NK-92 (cell line): ENCODE measurements around the gene PLOD3.

Experiments
- DNase-seq: peaks from one replicate; lab custom pipeline; 2025; ENCODE audit not compliant: unreplicated experiment; lab: John Stamatoyannopoulos, UW

Gene PLOD3

GRCh38 chr7:101239191-101239950 is 22.0 kb upstream of the PLOD3 start:
- DNase-seq = no peak

DNA sequence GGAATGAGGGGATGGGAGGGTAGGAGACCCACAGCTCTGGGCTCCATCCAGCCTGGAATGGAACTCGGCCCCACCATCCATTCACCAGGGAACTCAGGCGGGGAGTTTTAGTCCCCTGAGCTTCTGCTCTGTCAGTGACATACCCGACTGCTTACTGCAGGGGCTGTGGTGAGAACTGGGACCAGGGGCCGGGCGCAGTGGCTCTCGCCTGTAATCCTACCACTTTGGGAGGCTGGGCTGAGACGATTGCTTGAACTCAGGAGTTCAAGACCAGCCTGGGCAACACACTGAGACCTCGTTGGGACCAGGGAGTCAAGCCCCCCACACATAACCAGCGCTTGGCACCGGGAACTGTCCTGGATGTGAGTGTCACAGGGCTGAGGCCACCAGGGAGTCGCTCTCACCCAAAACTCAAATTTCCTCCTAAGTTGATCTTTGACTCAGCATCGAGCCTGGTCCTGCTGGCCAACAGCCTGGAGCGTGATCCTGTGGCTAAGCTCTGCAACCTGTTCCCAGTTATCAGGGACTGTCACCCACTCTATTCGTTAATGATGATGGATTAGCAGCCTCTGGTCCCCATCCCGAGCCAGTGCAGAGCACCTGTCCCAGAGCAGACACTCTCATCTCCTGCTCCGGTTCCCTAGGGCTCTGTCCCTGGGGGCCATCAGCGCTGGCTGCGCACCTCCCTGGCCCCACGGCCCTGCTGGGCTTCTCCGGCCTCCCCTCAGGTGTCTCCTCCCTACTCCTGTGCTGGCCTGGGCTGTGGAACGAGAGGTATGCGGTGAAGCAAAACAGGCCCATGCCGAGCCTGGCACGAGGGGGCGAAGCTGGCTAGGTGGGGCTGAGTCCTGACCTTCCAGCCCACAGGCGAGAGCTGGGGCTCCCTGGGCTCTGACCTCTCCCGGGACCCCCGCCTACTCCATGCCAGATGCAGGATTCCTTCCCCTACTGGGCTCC is 21.1 kb upstream of the PLOD3 start:
- no peak for DNase-seq

DNA sequence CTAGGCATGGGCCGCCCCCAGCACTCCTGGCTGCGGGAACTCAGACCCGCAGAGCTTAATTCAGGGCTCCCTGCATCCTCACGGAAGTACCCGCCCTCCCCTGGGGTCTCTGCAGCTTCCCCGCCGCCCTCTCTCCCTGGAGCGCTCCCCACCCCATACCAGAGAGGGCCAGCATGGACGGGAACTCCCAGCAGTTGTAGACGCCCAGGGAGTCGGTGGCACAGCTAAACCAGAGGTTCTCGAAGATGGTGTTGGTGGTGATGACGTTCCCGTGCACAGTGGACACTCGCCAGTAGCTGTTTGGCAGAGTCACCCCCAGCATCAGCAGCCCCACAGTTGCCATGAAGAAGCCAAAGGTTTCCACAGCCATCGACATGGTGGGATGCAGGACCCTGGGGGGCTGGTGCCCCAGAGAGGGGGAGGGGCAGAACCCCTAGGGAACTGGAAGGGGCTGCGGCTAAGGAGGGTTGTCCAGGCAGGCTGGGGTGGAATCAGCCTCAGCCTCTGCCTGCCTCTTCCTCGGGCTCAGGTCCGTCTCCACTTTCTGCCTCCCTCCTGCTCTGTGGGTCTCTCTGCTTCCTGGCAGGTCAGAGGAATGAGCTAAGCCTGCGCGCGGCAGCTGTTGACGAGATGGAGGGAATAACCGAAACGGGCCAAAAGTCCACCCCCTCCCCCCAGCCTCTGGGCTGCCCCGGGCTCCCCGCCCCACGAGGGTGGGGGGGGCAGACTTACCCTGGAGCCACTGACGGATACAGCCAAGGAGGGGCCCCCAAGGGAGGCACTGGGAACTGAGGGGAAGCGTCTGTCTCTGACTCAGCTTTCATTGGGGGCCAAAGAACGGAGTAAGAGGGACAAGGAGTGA is 20.1 kb upstream of the PLOD3 start, which contains the start of gene CLDN15:
Gene CLDN15, minus strand, starts transcription at position 597 of the 862 bp plus-strand sequence. Its CDS starts 221 bp downstream, at position 376.
- no peak for DNase-seq

DNA sequence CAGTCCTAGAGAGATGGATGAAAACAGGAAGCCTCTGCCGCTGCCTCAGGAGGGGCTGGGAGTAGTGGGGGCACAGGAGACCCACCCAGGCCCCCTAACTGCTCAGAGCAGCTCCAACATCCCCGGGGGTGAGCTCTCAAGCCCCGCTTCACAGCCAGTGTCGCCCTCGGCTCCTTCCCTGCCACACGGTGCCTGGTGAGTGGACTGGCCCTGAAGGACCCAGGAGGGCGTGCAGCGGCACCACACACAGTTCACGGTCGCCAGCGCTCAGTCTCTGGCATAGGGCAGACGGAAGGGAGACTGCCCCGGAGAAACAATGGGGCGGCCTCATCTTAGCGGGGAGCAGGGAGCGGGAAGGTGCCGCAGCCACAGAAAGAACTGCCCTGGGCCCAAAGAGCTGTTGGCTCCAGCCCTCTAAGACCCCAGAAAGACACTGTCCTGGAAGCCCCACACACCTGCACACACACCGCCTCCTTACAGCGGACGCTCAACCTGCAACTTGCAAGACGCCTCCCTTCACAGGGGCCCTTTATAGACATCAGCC is 19.0 kb upstream of the PLOD3 start:
- no peak for DNase-seq

GRCh38 chr7:101235522-101235921 is 18.1 kb upstream of the PLOD3 start:
- no peak for DNase-seq

GRCh38 chr7:101235050-101235449 is 17.7 kb upstream of the PLOD3 start:
- DNase-seq = no peak

GRCh38 chr7:101234636-101235035 is 17.3 kb upstream of the PLOD3 start:
- no peak for DNase-seq

DNA sequence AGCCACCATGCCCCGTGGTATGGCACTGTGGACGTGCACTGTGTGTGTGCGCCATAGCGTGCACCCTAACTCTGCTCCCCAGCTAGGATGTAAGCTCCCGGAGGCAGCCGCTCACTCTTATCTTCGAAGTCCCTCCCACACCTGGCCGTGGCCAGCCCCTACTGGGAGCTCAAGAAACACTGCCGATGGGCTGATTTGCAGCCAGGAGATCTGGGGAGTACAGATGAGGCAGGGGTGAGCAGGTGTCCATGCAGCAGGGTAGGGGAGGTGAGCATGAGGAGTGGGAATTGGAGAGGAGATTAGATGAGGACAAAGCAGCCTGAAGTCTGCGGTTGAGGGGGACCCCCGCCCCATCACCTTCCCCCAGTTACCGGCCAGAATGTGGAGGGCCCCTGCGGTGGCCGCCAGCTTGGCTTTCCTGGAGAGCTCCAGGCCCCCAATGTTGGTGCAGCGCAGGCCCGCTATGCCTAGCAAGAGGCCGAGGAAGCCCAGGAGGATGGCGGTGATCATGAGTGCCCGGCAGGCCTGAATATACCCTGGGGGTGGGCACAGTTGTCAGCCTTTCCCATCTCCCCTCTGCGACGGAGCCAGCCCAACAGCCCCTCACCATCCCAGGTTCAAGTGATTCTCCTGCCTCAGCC is 16.6 kb upstream of the PLOD3 start:
- no peak for DNase-seq

GRCh38 chr7:101232141-101232850 is 14.9 kb upstream of the PLOD3 start:
- DNase-seq = no peak

DNA sequence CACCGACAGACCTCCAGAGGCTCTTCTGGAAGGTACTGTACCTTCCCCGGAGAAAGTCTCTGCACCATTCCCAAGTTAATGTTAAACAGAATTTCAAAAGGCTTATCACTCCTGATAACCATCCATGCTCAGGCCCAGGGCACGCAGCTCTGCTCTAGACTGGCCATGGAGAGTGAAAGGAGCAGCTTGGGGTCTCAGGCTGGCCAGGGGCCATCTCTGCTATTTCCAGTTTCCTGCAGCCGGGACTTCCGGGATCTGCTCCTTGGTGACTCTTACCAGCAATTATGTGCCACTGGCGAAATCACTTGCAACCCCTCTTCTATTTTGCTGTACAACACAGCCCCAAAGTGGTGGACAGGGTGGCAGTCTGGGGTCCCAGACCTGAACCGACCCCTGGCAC is 14.3 kb upstream of the PLOD3 start:
- no peak for DNase-seq

DNA sequence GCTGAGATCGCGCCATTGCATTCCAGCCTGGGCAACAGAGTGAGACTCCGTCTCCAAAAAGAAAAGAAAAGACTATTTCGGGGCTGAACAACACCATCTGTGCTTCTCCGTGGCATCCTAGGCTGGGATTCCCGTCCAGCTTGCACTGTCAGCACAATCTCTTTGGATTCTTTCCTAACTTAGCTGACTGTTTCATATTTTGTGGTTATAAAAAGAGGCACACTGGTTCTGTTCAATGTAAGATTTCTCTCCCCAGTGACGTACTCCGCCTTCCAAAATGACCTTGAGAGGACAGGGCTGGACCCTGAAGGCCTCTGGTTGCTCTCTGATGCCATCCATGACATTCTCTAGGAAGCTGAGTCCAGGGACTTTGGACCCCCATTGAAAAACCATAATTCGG is 9.3 kb upstream of the PLOD3 start:
- no peak for DNase-seq

DNA sequence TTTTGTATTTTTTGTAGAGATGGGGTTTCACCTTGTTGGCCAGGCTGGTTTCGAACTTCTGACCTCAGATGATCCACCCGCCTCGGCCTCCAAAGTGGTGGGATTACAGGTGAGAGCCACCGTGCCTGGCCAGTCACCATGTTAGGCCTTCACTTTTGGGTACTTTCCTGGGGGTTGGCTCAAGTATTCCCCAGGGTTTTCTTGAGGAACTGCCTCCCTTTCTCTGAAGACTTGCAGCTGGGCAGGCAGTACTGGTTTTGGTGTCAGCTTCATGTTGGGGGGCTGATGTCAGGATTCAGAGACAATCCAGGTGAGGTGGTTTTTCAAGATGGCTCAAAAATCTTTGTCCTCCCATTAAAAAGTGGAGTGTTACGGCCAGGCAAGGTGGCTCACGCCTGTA is 8.3 kb upstream of the PLOD3 start:
- no peak for DNase-seq

GRCh38 chr7:101223528-101223927 is 6.1 kb upstream of the PLOD3 start:
- DNase-seq = no peak

GRCh38 chr7:101222275-101222830 is 5.0 kb upstream of the PLOD3 start:
- no peak for DNase-seq

- no peak for DNase-seq
Observed at GRCh38 chr7:101220295-101220694, 2.9 kb upstream of the PLOD3 start.

DNA sequence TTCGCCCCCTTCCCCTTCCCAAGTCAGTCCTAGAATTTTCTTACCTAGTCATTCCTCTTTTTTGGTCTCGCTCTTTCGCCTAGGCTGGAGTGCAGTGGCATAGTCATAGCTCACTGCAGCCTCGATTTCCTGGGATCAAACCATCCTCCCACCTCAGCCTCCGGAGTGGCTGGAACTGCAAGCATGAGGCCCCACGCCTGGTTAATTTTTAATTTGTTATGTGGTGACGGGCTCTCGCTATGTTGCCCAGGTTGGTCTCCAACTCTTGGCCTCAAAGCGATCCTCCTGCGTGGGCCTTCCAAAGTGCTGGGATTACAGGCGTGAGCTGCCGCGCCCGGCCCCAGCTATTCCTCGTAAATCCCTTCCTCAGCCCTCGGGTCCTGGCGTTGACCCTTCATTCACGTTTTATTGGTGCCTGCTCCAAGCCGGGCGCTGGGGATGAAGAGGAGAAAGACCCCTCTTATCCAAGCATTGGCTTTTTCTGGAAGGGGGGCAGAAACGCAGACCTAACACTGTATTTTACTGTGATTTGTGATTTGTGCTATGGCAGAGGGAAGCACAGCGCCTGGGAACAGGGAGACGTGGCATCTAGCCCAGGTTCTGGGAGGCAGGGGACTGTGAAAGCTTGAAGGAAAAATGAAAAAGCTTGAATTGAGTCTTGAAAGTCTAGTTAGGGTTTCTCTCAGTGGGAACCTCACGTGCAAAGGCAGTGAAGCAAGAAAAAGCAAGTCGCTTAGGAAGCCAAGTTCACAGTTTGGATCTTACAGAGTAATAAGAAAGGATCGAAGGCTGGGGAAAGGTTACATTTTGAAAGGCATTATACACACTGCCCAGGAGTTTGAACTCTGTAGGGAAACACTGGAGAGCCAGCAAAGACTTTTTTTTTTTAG is 1.1 kb upstream of the PLOD3 start:
- DNase-seq = no peak

- no peak for DNase-seq
Observed at GRCh38 chr7:101216860-101217387, 457 bp downstream of the PLOD3 start.
